Mesendoderm (in vitro differentiated cells): ENCODE data around the gene DSG2.
A peak's percentile ranks its signal among the peaks of the same experiment; 100 is the strongest.

Source experiments
- DNase-seq: peaks from one replicate; pipeline ENCODE4 v3.0.0; 2013
- H2AK5ac ChIP-seq: 2 replicates; pipeline ENCODE4 v1.6.1; 2013; ENCODE audit warnings: low read length, inconsistent platforms
- H2BK120ac ChIP-seq: 2 replicates; pipeline ENCODE4 v1.6.1; 2013; ENCODE audit warnings: low read depth, mild to moderate bottlenecking, low read length, moderate library complexity, mixed read lengths
- H2BK15ac ChIP-seq: replicated peaks from 2 replicates; pipeline ENCODE4 v1.6.1; 2013; ENCODE audit warnings: low read depth, mild to moderate bottlenecking, moderate library complexity
- H2BK5ac ChIP-seq: 2 replicates; pipeline ENCODE4 v1.6.1; 2013; ENCODE audit warnings: low read length, inconsistent platforms
- H3K18ac ChIP-seq: 2 replicates; pipeline ENCODE4 v1.6.1; 2013; ENCODE audit warnings: mild to moderate bottlenecking, low read length, mixed read lengths
- H3K23ac ChIP-seq: one replicate; pipeline ENCODE4 v1.6.1; 2013; ENCODE audit warnings: low read length
- H3K27ac ChIP-seq: 2 replicates; pipeline ENCODE4 v1.5.1; 2013; ENCODE audit warnings: low read depth, mild to moderate bottlenecking, inconsistent platforms, low read length, moderate library complexity
- H3K27me3 ChIP-seq: 2 replicates; pipeline ENCODE4 v1.6.1; 2013; ENCODE audit warnings: low read length, control low read depth, mild to moderate bottlenecking, inconsistent platforms; ENCODE audit not compliant: insufficient read depth, poor library complexity
- H3K36me3 ChIP-seq: 2 replicates; pipeline ENCODE4 v1.6.1; 2013; ENCODE audit warnings: low read length, inconsistent platforms; ENCODE audit not compliant: control insufficient read depth, insufficient read depth
- H3K4ac ChIP-seq: one replicate; pipeline ENCODE4 v1.6.1; 2013; ENCODE audit warnings: low read depth, mild to moderate bottlenecking, low read length, moderate library complexity
- H3K4me1 ChIP-seq: 2 replicates; pipeline ENCODE4 v1.6.1; 2013; ENCODE audit warnings: low read depth, low read length, inconsistent platforms; ENCODE audit not compliant: control insufficient read depth
- H3K4me2 ChIP-seq: 2 replicates; pipeline ENCODE4 v1.6.1; 2013; ENCODE audit warnings: low read length
- H3K4me3 ChIP-seq: 2 replicates; pipeline ENCODE4 v1.5.1; 2013; ENCODE audit warnings: mild to moderate bottlenecking, low read length
- H3K56ac ChIP-seq: one replicate; pipeline ENCODE4 v1.6.1; 2013; ENCODE audit warnings: low read length
- H3K79me1 ChIP-seq: 2 replicates; pipeline ENCODE4 v1.6.1; 2013; ENCODE audit warnings: low read length, inconsistent platforms
- H3K79me2 ChIP-seq: 2 replicates; pipeline ENCODE4 v1.6.1; 2013; ENCODE audit warnings: mild to moderate bottlenecking, low read length; ENCODE audit not compliant: control insufficient read depth, insufficient read depth
- H3K9ac ChIP-seq: 2 replicates; pipeline ENCODE4 v1.6.1; 2013; ENCODE audit warnings: low read length, inconsistent platforms
- H4K5ac ChIP-seq: one replicate; pipeline ENCODE4 v1.6.1; 2013; ENCODE audit warnings: low read length
- H4K8ac ChIP-seq: one replicate; pipeline ENCODE4 v1.6.1; 2013; ENCODE audit warnings: low read depth, mild to moderate bottlenecking, control low read depth, low read length, moderate library complexity
- WGBS: extraction: QIAGEN DNeasy Blood & Tissue Kit; methylation state at CpG from one replicate; pipeline ENCODE4 v1.1.7; 2013; ENCODE audit warnings: low lambda C conversion rate, missing lambda C conversion rate; ENCODE audit not compliant: insufficient coverage; ENCODE audit errors: extremely low coverage; 5-methylcytosine and 5-hydroxymethylcytosine counted together

Gene DSG2

DNA sequence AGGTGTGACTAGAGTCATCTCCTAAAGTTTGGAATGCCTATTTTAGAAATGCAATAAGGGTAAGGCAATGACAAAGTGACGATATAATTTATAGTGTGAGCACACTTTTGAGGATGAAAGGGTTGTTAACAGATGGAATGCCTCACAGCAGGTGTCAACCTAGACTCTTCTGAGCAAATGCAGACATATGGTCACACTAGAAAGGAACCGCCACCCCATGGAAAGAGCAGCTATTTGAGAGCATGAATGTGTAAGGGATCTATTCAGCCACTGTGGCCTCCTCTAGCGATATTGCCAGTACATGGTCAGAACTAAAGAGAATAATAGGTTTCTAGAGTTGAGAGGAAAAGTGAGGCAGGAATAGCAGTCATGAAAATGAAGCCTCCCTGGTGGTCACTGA, 18.5 kb downstream of the DSG2 start:
- no peak overlapping the region for H2BK5ac ChIP-seq
- H2BK15ac ChIP-seq: no peak overlapping the region
- H2BK120ac ChIP-seq: no peak overlapping the region
- peak; percentile 56 for DNase-seq
- peaks cover 16% of the 10 kb centered on the region for H3K4me1 ChIP-seq
- no peaks in the 10 kb centered on the region for H3K36me3 ChIP-seq
- peaks cover 20% of the 10 kb centered on the region for H3K79me1 ChIP-seq
- no peak overlapping the region for H3K9ac ChIP-seq
- no peak overlapping the region for H2AK5ac ChIP-seq
- H3K27ac ChIP-seq: no peak overlapping the region
- no peak overlapping the region for H3K18ac ChIP-seq
- H3K27me3 ChIP-seq: no peaks in the 10 kb centered on the region
- H3K56ac ChIP-seq: no peak overlapping the region
- H4K8ac ChIP-seq: no peak overlapping the region
- no peak overlapping the region for H3K4ac ChIP-seq
- no peak overlapping the region for H3K4me2 ChIP-seq
- peaks cover 29% of the 10 kb centered on the region for H3K79me2 ChIP-seq
- no peak overlapping the region for H3K23ac ChIP-seq
- no peak overlapping the region for H3K4me3 ChIP-seq
- no CpG with 5 or more reads among the region's 3 CpGs for WGBS
- no peak overlapping the region for H4K5ac ChIP-seq

- Histone ChIP-seq H3K4me3 (no peak overlapping the region), H4K5ac (no peak overlapping the region), H3K4me2 (no peak overlapping the region), H3K36me3 (peaks cover 4% of the 10 kb centered on the region), H4K8ac (no peak overlapping the region), H2BK15ac (no peak overlapping the region), H3K27ac (no peak overlapping the region), H3K4me1 (no peaks in the 10 kb centered on the region), H2AK5ac (no peak overlapping the region), H3K79me2 (no peaks in the 10 kb centered on the region), H3K18ac (no peak overlapping the region), H3K4ac (no peak overlapping the region), H2BK120ac (no peak overlapping the region), H3K79me1 (no peaks in the 10 kb centered on the region), H3K23ac (no peak overlapping the region), H3K56ac (no peak overlapping the region), H3K9ac (no peak overlapping the region), H3K27me3 (no peaks in the 10 kb centered on the region), H2BK5ac (no peak overlapping the region)
- no CpG with 5 or more reads among the region's 7 CpGs for WGBS
- no peak for DNase-seq
These were observed 28.4 kb downstream of the DSG2 start for GRCh38 chr18:31526374-31526773.

- peaks cover 5% of the 10 kb centered on the region for H3K36me3 ChIP-seq
- H3K4me1 ChIP-seq: no peaks in the 10 kb centered on the region
- no peak overlapping the region for H3K56ac ChIP-seq
- no peak overlapping the region for H3K4me3 ChIP-seq
- H4K5ac ChIP-seq: no peak overlapping the region
- no peak overlapping the region for H3K4ac ChIP-seq
- H4K8ac ChIP-seq: no peak overlapping the region
- no peak overlapping the region for H3K9ac ChIP-seq
- no peak overlapping the region for H2AK5ac ChIP-seq
- no peak overlapping the region for H2BK5ac ChIP-seq
- H3K27ac ChIP-seq: no peak overlapping the region
- no peaks in the 10 kb centered on the region for H3K79me1 ChIP-seq
- no peak overlapping the region for H3K23ac ChIP-seq
- no peaks in the 10 kb centered on the region for H3K79me2 ChIP-seq
- no peak for DNase-seq
- no peak overlapping the region for H2BK120ac ChIP-seq
- no peak overlapping the region for H3K18ac ChIP-seq
- no CpG with 5 or more reads among the region's 1 CpG for WGBS
- no peaks in the 10 kb centered on the region for H3K27me3 ChIP-seq
- H2BK15ac ChIP-seq: no peak overlapping the region
- no peak overlapping the region for H3K4me2 ChIP-seq
These were observed 35.3 kb downstream of the DSG2 start for GRCh38 chr18:31533236-31533635.

DNA sequence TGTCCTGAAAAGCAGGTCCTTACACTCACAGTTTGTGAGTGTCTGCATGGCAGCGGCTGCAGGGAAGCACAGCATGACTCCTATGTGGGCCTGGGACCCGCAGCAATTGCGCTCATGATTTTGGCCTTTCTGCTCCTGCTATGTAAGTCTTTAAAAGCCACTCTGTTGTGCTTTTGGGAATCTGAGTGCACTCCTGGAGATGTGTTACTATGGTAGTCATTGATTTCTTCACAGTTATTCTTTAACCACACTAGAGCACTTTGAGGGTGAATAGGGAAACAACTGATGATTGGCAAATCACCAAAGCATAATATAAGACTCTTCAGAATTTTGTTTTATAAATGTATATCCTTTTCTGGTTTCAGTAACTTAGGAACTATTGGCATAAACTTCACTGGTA, 40.9 kb downstream of the DSG2 start:
- no peak overlapping the region for H3K9ac ChIP-seq
- no peak overlapping the region for H3K27ac ChIP-seq
- H2BK15ac ChIP-seq: no peak overlapping the region
- no peak overlapping the region for H2BK5ac ChIP-seq
- no peak overlapping the region for H2BK120ac ChIP-seq
- H3K4me2 ChIP-seq: no peak overlapping the region
- H3K4ac ChIP-seq: no peak overlapping the region
- H3K18ac ChIP-seq: no peak overlapping the region
- no peak overlapping the region for H3K4me3 ChIP-seq
- no peak overlapping the region for H3K23ac ChIP-seq
- H3K79me2 ChIP-seq: no peaks in the 10 kb centered on the region
- no peaks in the 10 kb centered on the region for H3K27me3 ChIP-seq
- H3K36me3 ChIP-seq: peaks cover 24% of the 10 kb centered on the region
- no peak overlapping the region for H4K5ac ChIP-seq
- DNase-seq: no peak
- no peak overlapping the region for H3K56ac ChIP-seq
- H2AK5ac ChIP-seq: no peak overlapping the region
- no peaks in the 10 kb centered on the region for H3K79me1 ChIP-seq
- no CpG with 5 or more reads among the region's 3 CpGs for WGBS
- no peaks in the 10 kb centered on the region for H3K4me1 ChIP-seq
- H4K8ac ChIP-seq: no peak overlapping the region

DNA sequence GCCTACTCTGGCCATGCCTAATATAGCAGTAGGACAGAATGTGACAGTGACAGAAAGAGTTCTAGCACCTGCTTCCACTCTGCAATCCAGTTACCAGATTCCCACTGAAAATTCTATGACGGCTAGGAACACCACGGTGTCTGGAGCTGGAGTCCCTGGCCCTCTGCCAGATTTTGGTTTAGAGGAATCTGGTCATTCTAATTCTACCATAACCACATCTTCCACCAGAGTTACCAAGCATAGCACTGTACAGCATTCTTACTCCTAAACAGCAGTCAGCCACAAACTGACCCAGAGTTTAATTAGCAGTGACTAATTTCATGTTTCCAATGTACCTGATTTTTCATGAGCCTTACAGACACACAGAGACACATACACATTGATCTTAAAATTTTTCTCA, 48.5 kb downstream of the DSG2 start:
- H3K9ac ChIP-seq: no peak overlapping the region
- no peaks in the 10 kb centered on the region for H3K79me1 ChIP-seq
- no peak overlapping the region for H3K4me3 ChIP-seq
- no peaks in the 10 kb centered on the region for H3K79me2 ChIP-seq
- H4K5ac ChIP-seq: no peak overlapping the region
- no peak overlapping the region for H3K23ac ChIP-seq
- H3K4ac ChIP-seq: no peak overlapping the region
- H3K4me1 ChIP-seq: no peaks in the 10 kb centered on the region
- WGBS: no CpG with 5 or more reads among the region's 2 CpGs
- no peak overlapping the region for H2BK15ac ChIP-seq
- no peak overlapping the region for H2AK5ac ChIP-seq
- no peaks in the 10 kb centered on the region for H3K27me3 ChIP-seq
- H3K27ac ChIP-seq: no peak overlapping the region
- no peak overlapping the region for H4K8ac ChIP-seq
- H3K18ac ChIP-seq: no peak overlapping the region
- no peak overlapping the region for H2BK120ac ChIP-seq
- peaks cover 13% of the 10 kb centered on the region for H3K36me3 ChIP-seq
- no peak overlapping the region for H2BK5ac ChIP-seq
- H3K56ac ChIP-seq: no peak overlapping the region
- no peak for DNase-seq
- H3K4me2 ChIP-seq: no peak overlapping the region

GRCh38 chr18:31548853-31549252, 50.9 kb downstream of the DSG2 start:
- no CpG with 5 or more reads among the region's 2 CpGs for WGBS
- Histone ChIP-seq H3K79me1 (no peaks in the 10 kb centered on the region), H3K79me2 (no peaks in the 10 kb centered on the region), H2AK5ac (no peak overlapping the region), H3K4me2 (no peak overlapping the region), H4K5ac (no peak overlapping the region), H2BK120ac (no peak overlapping the region), H3K23ac (no peak overlapping the region), H2BK5ac (no peak overlapping the region), H3K9ac (no peak overlapping the region), H3K27me3 (no peaks in the 10 kb centered on the region), H3K36me3 (peaks cover 4% of the 10 kb centered on the region), H4K8ac (no peak overlapping the region), H2BK15ac (no peak overlapping the region), H3K27ac (no peak overlapping the region), H3K4ac (no peak overlapping the region), H3K4me1 (no peaks in the 10 kb centered on the region), H3K18ac (no peak overlapping the region), H3K4me3 (no peak overlapping the region), H3K56ac (no peak overlapping the region)
- DNase-seq: no peak
